ENCODE results near the gene ZBTB37.

DNA sequence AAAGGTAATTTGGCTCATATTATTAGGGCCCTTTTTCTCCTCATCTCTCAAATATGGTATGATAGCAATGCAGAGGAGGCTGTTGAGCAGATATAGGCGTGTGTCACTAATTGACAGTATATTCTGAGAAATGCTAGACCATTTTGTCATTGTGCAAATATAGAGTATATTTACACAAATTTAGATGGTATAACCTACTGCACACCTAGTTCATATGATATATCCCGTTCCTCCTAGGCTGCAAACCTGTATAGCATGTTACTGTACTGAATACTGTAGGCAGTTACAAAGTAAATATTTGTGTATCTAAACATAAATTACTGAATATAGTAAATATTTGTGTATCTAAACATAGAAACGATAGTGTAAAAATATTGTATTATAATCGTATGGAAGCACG is 8.6 kb downstream of the ZBTB37 start:
- TF ChIP-seq, protein P1, sequence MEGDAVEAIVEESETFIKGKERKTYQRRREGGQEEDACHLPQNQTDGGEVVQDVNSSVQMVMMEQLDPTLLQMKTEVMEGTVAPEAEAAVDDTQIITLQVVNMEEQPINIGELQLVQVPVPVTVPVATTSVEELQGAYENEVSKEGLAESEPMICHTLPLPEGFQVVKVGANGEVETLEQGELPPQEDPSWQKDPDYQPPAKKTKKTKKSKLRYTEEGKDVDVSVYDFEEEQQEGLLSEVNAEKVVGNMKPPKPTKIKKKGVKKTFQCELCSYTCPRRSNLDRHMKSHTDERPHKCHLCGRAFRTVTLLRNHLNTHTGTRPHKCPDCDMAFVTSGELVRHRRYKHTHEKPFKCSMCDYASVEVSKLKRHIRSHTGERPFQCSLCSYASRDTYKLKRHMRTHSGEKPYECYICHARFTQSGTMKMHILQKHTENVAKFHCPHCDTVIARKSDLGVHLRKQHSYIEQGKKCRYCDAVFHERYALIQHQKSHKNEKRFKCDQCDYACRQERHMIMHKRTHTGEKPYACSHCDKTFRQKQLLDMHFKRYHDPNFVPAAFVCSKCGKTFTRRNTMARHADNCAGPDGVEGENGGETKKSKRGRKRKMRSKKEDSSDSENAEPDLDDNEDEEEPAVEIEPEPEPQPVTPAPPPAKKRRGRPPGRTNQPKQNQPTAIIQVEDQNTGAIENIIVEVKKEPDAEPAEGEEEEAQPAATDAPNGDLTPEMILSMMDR (IDR thresholded peaks at IDR 0.05) = no peak
- no peak for TF ChIP-seq POLR2A (IDR thresholded peaks at IDR 0.05)

Data from adrenal gland (tissue), 5 donors.